ENCODE data around the gene FEN1. TPM values are rescaled to one million over a fixed set of nuclear protein-coding genes. Genes with fewer than 3 reads are reported as not detected.

The FEN1 gene
- total and polyA plus RNA-seq, 2 of the 13 experiments (the other 11 are each of a cell fraction or from before 2014, with no cell fraction given), result 12.4 to 102 TPM

DNA sequence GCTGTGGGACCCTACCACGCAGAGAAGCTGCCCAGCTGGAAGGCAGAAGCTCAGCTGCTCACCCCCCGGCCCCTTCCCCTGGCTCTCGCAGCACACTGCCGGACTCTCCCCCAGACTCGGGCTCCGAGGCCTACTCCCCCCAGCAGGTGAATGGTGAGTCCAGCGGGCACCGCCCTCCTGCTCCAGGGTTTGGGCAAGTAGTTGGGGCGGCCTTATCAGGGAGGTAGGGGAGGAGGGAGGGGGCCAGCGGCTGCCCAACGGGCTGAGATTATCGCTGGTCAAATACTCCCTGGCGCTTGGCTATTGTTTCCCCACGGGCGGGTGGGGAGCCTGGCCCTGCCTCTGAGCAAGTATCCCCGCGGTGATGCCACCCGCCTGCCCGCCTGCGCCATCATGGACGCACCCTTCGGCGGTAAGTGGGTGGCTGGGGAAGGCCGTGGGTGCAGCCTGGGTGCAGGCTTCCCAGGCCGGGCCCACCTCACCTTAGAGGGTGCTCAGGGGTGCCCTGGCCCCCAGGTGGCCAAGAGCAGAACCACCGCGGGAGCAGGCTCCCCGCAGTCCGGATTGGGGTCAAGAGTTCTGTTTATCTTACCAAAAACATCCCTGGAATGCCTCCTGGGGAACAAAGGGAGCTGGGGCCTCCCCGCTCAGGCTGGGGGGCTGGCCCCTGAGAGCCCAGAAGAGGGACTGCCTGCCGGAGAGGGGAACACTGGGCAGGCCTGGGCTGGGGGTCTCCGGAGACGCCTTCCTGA lies 23.4 kb upstream of the FEN1 start (continued):
- TF ChIP-seq, protein P1, sequence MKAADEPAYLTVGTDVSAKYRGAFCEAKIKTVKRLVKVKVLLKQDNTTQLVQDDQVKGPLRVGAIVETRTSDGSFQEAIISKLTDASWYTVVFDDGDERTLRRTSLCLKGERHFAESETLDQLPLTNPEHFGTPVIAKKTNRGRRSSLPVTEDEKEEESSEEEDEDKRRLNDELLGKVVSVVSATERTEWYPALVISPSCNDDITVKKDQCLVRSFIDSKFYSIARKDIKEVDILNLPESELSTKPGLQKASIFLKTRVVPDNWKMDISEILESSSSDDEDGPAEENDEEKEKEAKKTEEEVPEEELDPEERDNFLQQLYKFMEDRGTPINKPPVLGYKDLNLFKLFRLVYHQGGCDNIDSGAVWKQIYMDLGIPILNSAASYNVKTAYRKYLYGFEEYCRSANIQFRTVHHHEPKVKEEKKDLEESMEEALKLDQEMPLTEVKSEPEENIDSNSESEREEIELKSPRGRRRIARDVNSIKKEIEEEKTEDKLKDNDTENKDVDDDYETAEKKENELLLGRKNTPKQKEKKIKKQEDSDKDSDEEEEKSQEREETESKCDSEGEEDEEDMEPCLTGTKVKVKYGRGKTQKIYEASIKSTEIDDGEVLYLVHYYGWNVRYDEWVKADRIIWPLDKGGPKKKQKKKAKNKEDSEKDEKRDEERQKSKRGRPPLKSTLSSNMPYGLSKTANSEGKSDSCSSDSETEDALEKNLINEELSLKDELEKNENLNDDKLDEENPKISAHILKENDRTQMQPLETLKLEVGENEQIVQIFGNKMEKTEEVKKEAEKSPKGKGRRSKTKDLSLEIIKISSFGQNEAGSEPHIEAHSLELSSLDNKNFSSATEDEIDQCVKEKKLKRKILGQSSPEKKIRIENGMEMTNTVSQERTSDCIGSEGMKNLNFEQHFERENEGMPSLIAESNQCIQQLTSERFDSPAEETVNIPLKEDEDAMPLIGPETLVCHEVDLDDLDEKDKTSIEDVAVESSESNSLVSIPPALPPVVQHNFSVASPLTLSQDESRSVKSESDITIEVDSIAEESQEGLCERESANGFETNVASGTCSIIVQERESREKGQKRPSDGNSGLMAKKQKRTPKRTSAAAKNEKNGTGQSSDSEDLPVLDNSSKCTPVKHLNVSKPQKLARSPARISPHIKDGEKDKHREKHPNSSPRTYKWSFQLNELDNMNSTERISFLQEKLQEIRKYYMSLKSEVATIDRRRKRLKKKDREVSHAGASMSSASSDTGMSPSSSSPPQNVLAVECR (CRISPR knock-in tag; IDR thresholded peaks at IDR 0.05; ENCODE audit: borderline replicate concordance), result no peak; the same call in 1 of the 2 replicates
- TF ChIP-seq ZBTB21 (CRISPR knock-in tag; IDR thresholded peaks at IDR 0.05), result no peak
- TF ChIP-seq, protein P2, sequence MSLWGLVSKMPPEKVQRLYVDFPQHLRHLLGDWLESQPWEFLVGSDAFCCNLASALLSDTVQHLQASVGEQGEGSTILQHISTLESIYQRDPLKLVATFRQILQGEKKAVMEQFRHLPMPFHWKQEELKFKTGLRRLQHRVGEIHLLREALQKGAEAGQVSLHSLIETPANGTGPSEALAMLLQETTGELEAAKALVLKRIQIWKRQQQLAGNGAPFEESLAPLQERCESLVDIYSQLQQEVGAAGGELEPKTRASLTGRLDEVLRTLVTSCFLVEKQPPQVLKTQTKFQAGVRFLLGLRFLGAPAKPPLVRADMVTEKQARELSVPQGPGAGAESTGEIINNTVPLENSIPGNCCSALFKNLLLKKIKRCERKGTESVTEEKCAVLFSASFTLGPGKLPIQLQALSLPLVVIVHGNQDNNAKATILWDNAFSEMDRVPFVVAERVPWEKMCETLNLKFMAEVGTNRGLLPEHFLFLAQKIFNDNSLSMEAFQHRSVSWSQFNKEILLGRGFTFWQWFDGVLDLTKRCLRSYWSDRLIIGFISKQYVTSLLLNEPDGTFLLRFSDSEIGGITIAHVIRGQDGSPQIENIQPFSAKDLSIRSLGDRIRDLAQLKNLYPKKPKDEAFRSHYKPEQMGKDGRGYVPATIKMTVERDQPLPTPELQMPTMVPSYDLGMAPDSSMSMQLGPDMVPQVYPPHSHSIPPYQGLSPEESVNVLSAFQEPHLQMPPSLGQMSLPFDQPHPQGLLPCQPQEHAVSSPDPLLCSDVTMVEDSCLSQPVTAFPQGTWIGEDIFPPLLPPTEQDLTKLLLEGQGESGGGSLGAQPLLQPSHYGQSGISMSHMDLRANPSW (CRISPR knock-in tag; IDR thresholded peaks at IDR 0.05; ENCODE audit: borderline replicate concordance), result no peak; the same call in 1 of the 2 replicates
- peak; percentile 70 for TF ChIP-seq SOX13 (IDR thresholded peaks at IDR 0.05)
- TF ChIP-seq SOX13 (CRISPR knock-in tag; conservative IDR thresholded peaks at IDR 0.05 in 1 of 2, IDR thresholded peaks at IDR 0.05 in 1 of 2), result peak in 1 of 2 experiments; percentile 94; a peak in 2 of 4 replicates
- no peak for TF ChIP-seq GTF3A (CRISPR knock-in tag; conservative IDR thresholded peaks at IDR 0.05)
- no peak for TF ChIP-seq JUNB (CRISPR knock-in tag; IDR thresholded peaks at IDR 0.05; ENCODE audit: borderline replicate concordance)
- no peak for TF ChIP-seq ZNF619 (CRISPR knock-in tag; IDR thresholded peaks at IDR 0.05)
- TF ChIP-seq, protein P3, sequence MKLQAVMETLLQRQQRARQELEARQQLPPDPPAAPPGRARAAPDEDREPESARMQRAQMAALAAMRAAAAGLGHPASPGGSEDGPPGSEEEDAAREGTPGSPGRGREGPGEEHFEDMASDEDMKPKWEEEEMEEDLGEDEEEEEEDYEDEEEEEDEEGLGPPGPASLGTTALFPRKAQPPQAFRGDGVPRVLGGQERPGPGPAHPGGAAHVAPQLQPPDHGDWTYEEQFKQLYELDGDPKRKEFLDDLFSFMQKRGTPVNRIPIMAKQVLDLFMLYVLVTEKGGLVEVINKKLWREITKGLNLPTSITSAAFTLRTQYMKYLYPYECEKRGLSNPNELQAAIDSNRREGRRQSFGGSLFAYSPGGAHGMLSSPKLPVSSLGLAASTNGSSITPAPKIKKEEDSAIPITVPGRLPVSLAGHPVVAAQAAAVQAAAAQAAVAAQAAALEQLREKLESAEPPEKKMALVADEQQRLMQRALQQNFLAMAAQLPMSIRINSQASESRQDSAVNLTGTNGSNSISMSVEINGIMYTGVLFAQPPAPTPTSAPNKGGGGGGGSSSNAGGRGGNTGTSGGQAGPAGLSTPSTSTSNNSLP (IDR thresholded peaks at IDR 0.05; ENCODE audit: low read depth, low read length), result no peak
- no peak for TF ChIP-seq NAIF1 (CRISPR knock-in tag; IDR thresholded peaks at IDR 0.05; ENCODE audit: borderline replicate concordance)
- TF ChIP-seq NR2C2 (CRISPR knock-in tag; IDR thresholded peaks at IDR 0.05; ENCODE audit: borderline replicate concordance), result peak; percentile 32; the same call in 1 of the 2 replicates
- TF ChIP-seq HNRNPLL (IDR thresholded peaks at IDR 0.05; ENCODE audit: low read depth, low read length, poor library complexity, severe bottlenecking), result peak; percentile 33
- TF ChIP-seq SPEN (CRISPR knock-in tag; IDR thresholded peaks at IDR 0.05; ENCODE audit: low read depth), result no peak; the same call in 1 of the 2 replicates
- no peak for TF ChIP-seq CBX1 (IDR thresholded peaks at IDR 0.05; ENCODE audit: low read depth)
- no peak for TF ChIP-seq CHD2 (IDR thresholded peaks at IDR 0.05; ENCODE audit: low read depth, low read length)
- 0 out of 2 replicates have a peak, but pooled peaks have one; percentile 36 for TF ChIP-seq PHF20 (CRISPR knock-in tag; IDR thresholded peaks at IDR 0.05)
- TF ChIP-seq CBFB (CRISPR knock-in tag; IDR thresholded peaks at IDR 0.05), result peak; percentile 59; the same call in 1 of the 2 replicates
- TF ChIP-seq, protein P4, sequence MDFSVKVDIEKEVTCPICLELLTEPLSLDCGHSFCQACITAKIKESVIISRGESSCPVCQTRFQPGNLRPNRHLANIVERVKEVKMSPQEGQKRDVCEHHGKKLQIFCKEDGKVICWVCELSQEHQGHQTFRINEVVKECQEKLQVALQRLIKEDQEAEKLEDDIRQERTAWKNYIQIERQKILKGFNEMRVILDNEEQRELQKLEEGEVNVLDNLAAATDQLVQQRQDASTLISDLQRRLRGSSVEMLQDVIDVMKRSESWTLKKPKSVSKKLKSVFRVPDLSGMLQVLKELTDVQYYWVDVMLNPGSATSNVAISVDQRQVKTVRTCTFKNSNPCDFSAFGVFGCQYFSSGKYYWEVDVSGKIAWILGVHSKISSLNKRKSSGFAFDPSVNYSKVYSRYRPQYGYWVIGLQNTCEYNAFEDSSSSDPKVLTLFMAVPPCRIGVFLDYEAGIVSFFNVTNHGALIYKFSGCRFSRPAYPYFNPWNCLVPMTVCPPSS (IDR thresholded peaks at IDR 0.05), result no peak
- TF ChIP-seq ZNF20 (CRISPR knock-in tag; IDR thresholded peaks at IDR 0.05), result 0 out of 2 replicates have a peak, but pooled peaks have one; percentile 50
